ENCODE results near the gene ARHGAP4.

ARHGAP4 gene

GRCh38 chrX:153925739-153926551 is at the start of gene ARHGAP4:
TSS of gene ARHGAP4 (minus strand) at chrX:153926264. CDS start at chrX:153926202, 62 bp downstream.
- DNase-seq, result no peak

DNA sequence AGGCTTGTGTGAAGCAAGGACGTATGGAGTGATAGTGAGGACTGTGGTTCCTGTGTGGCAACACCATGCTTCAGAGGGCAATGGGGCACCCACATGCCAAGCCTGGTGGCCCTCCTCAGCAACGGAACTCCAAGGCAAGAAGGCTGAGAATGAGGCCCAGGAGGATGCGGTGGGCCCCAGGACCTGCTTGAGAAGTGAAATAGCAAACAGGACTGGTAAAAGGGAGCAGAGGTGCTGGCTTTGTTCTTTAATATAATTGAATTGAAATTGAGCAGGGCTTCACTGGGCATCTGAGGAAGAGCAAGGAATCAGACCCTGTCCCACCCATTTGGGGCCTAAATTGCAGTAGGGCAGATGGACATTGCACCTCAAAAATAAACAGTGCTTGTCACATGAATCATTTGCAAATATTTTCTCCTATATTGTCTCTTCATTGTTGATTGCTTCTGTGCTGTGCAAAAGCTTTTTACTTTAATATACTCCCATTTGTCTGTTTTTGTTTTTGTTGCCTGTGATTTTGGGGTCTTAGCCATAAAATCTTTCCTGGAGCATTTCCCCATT is 48.7 kb upstream of the ARHGAP4 start:
- DNase-seq, result no peak

- no peak for DNase-seq
Measured at GRCh38 chrX:153974003-153974725, 48.1 kb upstream of the ARHGAP4 start.

- peak; percentile 19 for DNase-seq
Measured at GRCh38 chrX:153973127-153974002, 47.3 kb upstream of the ARHGAP4 start.

DNA sequence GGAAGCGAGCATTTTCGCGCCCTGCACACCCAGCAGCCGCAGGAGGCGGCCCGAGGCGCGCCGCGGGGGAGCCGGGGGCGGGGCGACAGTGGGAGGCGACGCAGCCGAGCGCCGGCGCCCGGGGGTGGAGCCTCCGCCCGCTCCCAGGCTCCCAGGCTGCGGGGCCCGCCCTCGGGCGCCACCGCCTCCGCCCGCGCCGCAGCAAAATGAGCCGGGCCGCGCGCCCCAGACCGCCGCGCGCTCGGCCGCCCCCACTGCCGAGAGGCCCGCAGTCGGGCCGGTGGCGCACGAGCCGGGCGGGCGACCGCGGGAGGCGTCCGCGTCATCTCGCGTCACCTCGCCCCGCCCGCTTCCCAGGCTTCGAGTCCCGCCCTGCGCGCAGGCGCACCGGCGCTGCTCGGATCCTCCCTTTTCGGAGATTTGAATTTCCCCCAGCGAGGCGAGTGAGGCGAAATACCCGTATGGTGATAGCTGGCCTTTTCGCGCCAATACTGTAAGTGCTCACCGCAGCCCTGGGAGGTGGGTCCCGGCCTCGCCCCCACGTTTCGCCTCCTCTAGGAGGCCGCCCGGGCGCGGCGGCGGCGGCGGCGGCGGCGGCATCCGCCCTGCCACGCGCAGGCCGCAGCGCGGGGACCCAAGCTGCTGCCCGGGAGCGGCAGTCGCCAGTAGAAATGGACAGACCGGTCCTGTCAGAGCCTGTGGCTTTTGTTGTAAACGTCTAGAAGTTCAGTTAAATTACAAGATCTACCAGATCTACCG is 46.5 kb upstream of the ARHGAP4 start, which contains the start of gene TMEM187:
Gene TMEM187, plus strand, starts transcription at position 387 of the 759 bp plus-strand sequence. CDS start 9,309 bp downstream, outside the sequence.
- peak; percentile 62 for DNase-seq

- DNase-seq, result peak; percentile 50
Measured at GRCh38 chrX:153971450-153972367, 45.6 kb upstream of the ARHGAP4 start, which contains the start of gene HCFC1. TSS of gene HCFC1 (minus strand) at chrX:153971818. CDS start at chrX:153970840, 978 bp downstream.

DNA sequence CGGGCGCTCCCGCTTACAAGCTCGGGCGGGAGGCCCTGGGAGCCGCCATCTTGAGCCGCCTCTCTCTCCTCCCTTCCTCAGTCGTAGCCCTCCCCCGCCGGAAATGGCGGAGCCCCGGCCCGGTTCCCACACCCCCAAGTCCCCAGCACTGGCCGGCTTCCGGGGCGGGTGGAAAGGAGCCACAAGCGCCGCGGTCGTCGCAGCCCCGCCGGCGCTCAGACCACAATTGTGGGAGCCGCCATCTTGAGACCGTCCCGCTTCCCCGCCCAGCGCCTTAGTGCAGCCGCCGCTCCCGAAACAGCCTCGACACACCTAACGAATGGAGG is 45.0 kb upstream of the ARHGAP4 start:
- DNase-seq, result peak; percentile 48

DNA sequence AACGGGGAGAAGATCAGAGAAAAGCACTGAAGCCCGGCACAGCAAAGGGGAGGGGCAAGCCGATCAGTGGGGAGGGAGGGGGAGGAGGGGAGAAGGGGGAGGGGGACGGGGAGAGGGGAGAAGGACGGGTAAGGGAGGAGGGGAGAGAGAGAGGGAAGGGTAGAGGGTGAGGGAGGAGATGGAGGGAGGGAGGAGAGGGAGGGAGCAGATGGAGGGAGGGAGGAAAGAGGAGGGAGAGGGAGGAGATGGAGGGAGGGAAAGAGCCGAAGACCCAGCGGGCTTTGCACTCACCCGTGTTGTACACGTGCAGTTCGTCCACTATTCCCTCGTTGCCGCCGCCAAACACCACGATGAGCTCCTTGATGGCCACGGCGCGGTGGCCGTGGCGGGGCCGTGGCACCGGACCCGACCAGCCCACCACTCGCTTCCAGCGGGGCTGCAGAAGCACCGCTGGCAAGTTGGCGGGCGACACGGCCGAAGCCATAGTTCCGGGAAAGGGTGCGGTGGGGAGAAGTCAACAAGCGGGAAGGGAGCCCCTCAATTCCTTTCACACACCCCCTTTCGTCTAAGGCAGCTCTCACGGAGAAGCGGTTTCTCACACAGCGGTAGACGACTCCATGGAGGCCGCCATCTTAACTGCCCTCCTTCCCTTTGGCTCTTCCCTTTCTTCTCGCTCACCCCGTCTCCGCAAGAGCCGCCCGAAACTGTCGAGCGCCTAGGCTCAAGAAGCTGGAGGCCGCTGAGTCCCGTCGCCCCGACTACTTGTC is 44.5 kb upstream of the ARHGAP4 start:
- peak; percentile 10 for DNase-seq

- DNase-seq, result no peak
Measured at GRCh38 chrX:153969904-153970356, 43.9 kb upstream of the ARHGAP4 start.

DNA sequence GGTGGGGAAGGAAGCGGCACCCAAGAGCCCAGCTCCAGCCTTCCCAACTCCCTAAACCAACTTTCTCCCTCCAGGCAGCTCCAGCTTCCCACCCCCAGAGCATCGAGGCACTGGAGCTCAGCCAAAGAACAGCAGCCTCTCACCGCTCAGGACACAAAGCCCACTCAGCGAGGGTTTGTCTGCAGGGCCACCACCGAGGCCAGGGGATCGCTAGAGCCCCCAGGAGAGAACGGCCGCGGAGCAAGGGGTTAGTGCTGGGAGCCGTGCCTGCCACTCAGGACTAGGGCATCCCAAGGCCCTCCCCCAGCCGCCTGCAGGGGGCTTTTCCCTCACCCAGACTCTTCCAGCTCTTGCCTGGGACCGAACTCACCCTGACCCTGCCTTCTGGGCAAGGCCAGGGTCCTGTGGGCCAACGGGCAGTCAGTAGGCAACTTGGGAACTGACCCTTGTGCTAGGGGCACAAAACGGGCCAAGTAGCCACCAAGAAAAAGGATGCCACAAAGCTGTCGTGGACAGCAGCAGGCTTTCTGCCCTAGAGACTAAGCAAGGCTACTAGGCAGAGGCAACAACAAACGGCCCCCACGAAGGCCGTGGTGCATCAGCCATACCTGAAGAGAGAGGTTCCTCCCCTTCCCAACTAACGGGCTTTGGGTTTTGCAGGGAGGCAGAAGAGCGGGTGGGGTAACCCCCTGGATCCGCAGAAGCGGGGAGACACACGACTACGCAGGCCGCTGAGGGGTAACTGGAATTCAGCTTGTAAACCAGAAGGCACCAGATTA is 43.2 kb upstream of the ARHGAP4 start:
- DNase-seq, result no peak

DNA sequence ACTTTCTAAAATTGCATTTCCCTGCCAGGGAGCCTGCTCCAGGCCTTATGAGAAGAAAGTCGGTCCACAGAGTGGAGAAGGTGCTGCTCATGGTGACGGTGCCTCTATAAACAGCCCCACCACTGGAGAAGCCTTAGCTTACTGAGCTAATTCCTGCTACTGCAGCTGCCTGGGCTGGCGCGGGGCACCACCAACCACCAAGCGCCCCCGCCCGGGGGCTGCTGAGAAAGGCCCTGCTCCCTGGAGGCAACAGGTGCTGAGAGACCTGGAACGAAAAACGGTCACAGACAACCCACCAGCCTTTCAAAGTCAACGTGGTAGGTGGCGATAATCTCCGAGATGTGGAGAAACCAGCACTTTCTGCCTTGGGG is 42.7 kb upstream of the ARHGAP4 start:
- DNase-seq, result peak; percentile 7

DNA sequence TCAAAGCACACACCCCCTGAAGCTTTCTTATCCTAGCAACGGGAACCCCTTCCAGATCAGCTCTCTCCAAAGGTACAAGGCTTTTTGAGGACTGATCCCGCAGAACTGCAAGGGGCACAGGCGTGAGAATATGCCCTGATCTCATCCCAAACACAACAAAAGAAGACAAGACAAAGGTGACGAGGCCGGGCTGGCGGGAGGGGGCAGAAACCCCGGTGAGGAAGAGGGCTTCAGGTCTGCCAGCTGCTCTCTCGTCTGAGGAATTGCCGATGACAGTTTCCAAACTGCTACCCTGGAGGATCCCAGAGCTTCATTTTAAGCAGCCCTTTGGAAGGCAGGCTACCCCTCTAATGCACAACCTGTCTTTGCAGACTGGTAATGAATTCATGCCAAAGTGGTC is 42.2 kb upstream of the ARHGAP4 start:
- no peak for DNase-seq

DNA sequence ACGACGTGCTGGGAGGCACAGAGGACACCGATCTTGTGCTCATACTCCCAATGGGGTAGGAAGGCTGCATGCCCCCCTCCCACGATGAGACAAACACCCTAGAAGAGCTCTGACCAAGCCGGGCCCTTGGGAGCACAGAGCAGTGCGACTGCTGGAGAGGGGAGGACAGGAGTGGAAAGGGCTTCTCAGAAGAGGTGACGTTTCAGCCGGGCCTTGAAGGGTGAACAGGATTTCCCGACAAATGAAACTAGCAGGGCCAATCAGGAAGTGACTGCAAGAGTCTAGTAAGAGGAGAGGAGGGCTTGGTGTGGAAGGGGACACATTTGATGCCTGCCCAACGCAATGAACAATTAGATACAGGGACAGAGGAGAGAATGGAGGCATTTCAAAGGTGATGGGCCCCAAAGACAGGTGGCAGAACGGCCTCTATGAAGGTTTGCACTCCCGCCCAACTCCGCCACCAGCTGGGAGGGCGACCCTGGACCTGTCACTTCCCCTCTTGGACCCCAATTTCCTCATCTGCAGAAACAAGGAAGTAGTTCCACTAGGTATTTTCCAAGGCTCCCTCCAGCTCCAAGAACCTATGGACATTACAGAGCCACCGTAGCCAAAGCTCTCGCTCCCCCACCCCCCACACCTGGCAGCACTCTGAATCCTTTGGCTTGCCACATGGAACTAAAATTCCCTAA is 41.6 kb upstream of the ARHGAP4 start:
- no peak for DNase-seq

DNA sequence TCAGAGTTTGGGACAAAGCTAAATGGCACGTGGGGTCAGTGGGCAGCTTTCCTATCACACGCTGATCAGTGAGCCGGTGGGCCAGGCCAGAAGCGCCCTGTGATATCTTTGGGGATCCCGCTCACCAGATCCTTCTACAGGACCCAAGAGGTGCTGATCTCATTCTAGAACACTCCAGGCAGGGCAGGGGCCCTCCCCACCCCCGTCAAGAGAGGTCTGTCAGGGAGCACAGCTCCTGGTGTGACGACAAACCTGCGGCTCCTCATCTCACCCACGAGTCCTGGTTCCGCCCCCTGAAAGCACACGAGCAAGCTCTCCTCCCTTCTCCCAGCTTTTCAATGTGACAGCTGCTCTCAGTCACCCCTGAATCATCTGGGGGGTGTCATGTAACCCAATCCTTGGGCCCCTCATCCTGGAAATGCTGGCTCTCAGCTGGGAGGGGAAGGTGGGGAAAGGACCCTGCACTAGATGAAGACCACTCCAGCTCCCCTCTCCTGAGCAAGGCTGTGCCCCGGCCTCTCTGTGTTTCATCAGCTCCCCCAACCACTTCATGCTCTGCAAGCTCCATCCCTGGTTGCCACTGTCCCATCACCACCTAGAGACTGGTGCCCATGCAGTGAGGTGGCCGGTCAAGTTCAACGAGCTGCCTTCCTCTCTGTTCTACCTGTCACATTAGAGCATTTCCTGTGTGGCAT is 40.9 kb upstream of the ARHGAP4 start:
- no peak for DNase-seq

DNA sequence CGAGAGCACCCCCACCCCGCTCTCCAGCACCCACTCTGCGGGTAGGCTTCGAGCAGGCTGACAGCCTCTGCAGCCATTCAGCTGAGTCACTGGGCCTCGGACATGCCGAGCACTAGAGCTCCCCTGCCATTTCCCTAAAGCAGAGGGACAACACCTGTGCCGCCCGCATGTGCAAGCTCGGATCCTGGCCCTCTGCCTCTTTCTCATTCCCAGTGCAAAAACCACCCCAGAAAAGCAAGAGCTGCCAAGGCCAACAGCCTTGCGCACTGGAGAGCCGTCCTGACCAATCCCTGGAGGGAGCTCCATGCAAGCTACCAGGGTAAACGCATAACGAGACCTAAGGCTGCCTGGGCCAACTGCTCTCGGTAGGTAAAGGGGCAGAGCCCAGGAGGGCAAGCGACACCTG is 40.2 kb upstream of the ARHGAP4 start:
- DNase-seq, result no peak

- DNase-seq, result no peak
Measured at GRCh38 chrX:153965406-153965805, 39.3 kb upstream of the ARHGAP4 start.

- no peak for DNase-seq
Measured at GRCh38 chrX:153964105-153964504, 38.0 kb upstream of the ARHGAP4 start.

DNA sequence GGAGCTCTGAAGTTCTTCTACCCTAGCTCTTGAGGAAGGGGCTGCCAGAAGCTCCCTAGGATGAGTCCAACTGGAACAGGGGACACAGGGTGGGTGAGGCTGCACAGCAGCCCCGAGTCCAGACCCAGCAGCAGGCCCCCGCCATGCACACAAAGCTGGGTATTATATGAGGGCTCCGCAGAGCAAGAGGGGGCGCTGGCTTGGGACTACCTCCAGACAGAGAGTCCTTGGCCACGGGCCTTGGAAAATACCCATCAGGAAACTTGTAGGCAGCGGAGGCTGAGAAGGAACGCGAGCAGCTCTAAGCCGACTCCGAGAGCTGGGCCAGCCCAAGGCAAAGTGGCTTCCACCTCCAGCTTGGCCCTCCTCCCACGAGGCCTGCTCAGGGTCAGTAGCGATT is 37.5 kb upstream of the ARHGAP4 start:
- DNase-seq, result no peak
